Activated CD8-positive, alpha-beta memory T cell treated with anti-CD3 and anti-CD28 coated beads for 36 hours (primary cell): Measurements from ENCODE around the gene ABCC1. TPM values are rescaled to one million over a fixed set of nuclear protein-coding genes. Genes with fewer than 3 reads are reported as not detected.

ENCODE experiments used
- CTCF ChIA-PET: fragments of 350-600 bp; sonication (Branson Sonifier 250); formaldehyde crosslinking; loops from one replicate; lab custom pipeline; 2021; ENCODE audit warnings: antibody characterized with exemption; lab: Charles Lee
- POLR2A ChIA-PET: fragments of 350-600 bp; sonication (Branson Sonifier 250); formaldehyde crosslinking; loops from one replicate; lab custom pipeline; 2021; ENCODE audit warnings: antibody characterized with exemption; lab: Charles Lee
- total RNA-seq, 2 experiments: library from RNA; stranded (reverse); gene quantifications; one replicate each; pipeline ENCODE4 v1.2.3, GENCODE V29; 2021

The ABCC1 gene
- total RNA-seq, 2 experiments from 2014 or later = 70.6 to 73.5 TPM

DNA sequence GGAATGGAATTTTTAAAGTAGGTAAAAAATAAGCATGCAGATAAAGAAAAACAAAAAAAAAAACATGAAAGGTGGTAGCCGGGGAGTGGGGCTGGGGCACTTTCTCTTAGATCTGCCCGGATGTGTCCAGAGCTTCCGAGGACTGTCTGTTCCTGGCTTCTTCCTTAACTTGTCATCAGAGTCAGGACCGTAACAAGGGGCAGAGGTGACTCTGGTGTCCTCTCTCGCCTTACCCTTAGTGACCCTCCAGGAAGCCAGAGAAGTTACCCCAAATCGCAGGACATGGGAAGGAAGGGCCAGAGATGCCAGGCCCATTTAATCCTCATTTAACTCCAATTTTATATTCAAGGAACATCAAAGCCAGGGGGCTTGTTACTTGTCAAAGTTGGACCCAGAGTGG, 158.4 kb downstream of the ABCC1 start:
- POLR2A ChIA-PET = no interaction called here
- CTCF ChIA-PET = interaction anchor here (0.7 to 1.4 kb wide), 3 partner anchors 11 to 164 kb away, joined by 3 read pairs; no protein-coding TSS in a partner anchor

DNA sequence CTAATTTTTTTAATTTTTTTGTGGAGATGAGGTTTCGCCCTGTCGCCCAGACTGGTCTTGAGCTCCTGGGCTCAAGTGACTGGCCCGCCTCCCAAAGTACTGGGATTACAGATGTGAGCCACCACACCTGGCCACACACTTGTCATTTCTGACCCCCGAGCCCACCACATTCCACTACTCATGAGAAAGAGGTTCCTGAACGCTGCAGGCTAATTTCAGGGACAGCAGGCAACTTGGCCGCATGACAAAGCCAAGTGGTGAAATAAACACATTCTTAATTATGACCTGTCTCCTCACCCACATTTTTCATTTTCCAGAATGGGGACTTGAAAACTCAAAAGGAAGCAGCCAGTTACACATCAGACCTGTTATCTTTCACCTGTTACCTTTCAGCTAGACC, 159.3 kb downstream of the ABCC1 start:
- CTCF ChIA-PET = interaction anchor here (0.7 to 1.4 kb wide), 4 partner anchors 10 to 372 kb away, joined by 3 read pairs; no protein-coding TSS in a partner anchor
- POLR2A ChIA-PET = no interaction called here

DNA sequence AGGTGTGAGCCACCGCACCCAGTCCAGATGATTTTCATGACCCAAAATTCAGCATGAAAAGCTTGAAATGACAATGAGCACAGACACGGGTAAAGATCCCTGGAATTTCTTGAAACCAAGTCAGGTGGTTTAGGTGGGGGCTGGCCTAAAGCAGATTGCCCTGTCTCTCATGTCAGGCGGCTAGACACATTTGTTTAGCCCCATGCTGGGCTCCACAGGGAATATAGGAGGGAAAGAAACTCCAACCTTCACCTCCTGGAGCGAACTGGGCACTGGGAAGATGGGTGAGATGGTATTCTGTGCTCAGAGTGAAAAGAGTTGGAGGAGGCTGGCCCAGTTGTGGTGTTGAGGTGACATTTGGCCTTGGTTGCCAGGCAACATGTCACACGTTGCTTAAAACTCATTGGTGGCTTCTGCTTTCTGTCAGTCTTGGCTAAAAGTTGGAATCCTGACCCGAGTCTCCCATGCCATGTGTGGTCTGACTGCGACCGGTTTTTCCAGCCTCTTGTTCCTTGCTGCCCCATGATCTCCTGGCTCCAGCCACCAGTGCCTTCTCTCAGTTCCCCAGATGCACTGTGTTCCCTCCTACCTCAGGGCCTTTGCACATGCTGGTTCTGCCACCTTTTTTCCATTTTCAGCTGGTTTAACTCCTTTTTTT, 160.2 kb downstream of the ABCC1 start:
- ChIA-PET POLR2A (no interaction called here), CTCF (interaction anchor here (0.7 kb wide), 1 partner anchor 145 kb away, joined by 3 read pairs; no protein-coding TSS in a partner anchor)

DNA sequence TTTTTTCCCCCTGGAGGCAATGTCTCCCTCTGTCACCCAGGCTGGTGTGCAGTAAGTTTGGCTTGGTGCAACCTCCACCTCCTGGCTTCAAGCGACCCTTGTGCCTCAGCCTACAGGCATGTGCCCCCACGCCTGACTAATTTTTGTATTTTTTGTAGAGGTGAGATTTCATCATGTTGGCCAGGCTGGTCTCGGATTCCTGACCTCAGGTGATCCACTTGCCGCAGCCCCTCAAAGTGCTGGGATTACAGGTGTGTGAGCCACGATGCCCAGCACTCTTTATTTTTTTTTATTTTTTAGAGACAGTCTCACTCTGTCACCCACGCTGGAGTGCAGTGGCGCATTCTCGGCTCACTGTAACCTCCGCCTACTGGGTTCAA, 160.7 kb downstream of the ABCC1 start:
- CTCF ChIA-PET = no interaction called here

GRCh38 chr16:16111639-16112038, 162.2 kb downstream of the ABCC1 start:
- POLR2A ChIA-PET = no interaction called here

More for the DNA sequence above, 160.7 kb downstream of the ABCC1 start:
- POLR2A ChIA-PET = no interaction called here

DNA sequence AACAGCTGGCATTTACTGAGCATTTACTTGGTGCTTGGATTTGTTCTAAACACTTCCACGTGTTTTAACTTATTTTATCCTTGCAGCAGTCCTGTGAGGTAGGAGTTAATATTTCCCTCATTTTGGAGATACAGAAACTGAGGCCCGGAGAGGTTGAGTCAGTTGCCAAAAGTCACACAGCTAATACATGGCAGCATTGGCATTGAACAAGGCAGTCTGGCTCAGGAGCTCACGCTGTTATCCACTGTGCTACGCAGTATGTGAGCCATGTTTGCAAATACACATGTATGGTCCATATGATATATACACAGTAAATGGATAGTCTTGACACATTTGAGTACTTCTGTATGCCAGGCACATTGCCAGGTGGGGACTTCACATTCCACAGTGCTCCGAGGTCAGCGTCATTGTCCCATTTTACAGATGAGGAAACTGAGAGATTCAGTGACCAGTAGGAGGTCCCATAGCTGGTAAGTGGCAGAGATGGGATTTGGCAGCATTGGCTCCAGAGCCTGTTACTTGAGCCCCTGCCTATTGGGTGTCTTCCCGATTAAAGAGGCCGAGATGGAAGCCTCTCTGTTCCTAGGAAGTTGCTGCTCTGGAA, 163.1 kb downstream of the ABCC1 start:
- POLR2A ChIA-PET = interaction anchor here (0.7 kb wide), 1 partner anchor 247 kb away, joined by 3 read pairs; no protein-coding TSS in a partner anchor
- CTCF ChIA-PET = no interaction called here

More at GRCh38 chr16:16111639-16112038, 162.2 kb downstream of the ABCC1 start:
- CTCF ChIA-PET = no interaction called here

- ChIA-PET CTCF (no interaction called here), POLR2A (no interaction called here)
These were observed 163.7 kb downstream of the ABCC1 start for GRCh38 chr16:16113076-16113475.

DNA sequence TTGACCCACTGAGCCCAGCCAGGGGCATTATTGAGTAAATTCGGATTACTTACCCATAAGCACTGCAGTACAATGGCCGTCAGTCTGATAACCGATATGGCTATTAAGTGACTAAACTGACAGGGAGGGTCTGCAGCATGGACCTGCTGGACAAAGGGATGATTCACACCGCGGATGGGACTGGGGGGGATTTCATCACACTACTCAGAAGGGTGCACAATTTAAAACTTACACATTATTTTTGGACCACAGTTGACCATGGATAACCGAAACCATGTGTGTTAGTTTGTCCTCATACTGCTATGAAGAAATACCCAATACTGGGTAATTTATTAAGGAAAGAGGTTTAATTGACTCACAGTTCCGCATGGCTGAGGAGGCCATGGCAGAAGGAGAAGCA, 167.4 kb downstream of the ABCC1 start:
- CTCF ChIA-PET = no interaction called here
- POLR2A ChIA-PET = no interaction called here

- CTCF ChIA-PET = interaction anchor here (0.6 kb wide), 1 partner anchor 10 kb away, joined by 3 read pairs; no protein-coding TSS in a partner anchor
- POLR2A ChIA-PET = interaction anchor here (0.5 kb wide), 1 partner anchor 120 kb away, joined by 4 read pairs; no protein-coding TSS in a partner anchor
These were observed 168.9 kb downstream of the ABCC1 start for GRCh38 chr16:16118337-16118736.

DNA sequence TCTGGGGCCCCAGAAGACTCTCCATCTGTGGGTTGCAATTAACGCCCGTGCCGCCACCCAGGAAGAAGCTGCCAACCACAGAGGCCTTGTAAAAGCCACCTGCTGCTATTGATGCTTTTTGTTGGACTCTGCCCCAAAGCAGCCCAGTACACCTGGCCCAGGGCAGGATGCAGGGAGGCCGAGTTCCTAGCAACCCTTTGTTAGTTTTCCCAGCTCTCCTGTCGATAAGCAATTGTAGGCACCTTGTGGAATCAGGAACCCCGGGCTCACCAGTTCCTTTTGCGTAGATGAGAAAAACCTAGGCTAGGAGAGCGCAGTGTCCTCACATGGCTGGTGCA, 170.6 kb downstream of the ABCC1 start:
- CTCF ChIA-PET = no interaction called here

DNA sequence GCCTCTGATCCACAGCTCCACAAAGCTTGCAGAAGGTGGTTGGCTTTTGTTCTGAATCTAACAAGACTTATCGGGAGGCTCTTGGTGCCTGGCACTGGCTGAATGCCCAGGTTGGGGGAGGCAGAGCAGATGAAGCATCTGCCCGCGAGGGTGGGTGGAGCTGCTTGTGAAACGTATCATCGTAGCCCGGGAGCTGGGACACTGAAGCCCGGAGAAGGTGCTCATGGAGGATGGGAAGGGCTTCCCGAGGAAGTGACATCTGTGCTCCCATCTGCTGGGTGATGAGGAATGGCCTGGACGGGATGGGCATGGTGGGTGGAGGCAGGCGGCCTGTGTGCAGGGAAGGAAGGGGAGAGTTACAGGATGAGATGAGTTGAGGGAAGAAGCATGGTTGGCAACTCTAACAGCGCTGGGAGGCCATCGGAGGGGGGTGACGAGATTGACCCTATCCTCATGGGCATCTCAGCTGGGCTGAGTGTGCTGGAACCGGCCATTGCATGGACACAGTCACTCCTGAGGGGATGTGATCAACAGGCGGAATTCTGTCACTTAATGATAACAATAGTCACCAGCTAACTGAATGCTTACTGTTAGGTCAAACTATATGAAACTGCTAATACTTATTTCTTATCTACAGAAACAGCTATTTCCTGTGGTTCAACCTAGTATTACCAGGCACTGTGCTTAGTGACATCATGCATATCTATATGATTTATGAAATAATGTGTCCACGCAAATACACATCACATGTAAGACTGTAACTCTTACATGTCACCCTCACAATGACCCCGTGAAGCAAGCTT, 171.2 kb downstream of the ABCC1 start:
- CTCF ChIA-PET = interaction anchor here (0.6 kb wide), 1 partner anchor 84 kb away, joined by 3 read pairs; no protein-coding TSS in a partner anchor
- POLR2A ChIA-PET = no interaction called here

More for the DNA sequence above, 170.6 kb downstream of the ABCC1 start:
- POLR2A ChIA-PET = no interaction called here

- POLR2A ChIA-PET = no interaction called here
- CTCF ChIA-PET = interaction anchor here (0.6 kb wide), 1 partner anchor 84 kb away, joined by 3 read pairs; no protein-coding TSS in a partner anchor
These were observed 171.8 kb downstream of the ABCC1 start for GRCh38 chr16:16121185-16121727.

DNA sequence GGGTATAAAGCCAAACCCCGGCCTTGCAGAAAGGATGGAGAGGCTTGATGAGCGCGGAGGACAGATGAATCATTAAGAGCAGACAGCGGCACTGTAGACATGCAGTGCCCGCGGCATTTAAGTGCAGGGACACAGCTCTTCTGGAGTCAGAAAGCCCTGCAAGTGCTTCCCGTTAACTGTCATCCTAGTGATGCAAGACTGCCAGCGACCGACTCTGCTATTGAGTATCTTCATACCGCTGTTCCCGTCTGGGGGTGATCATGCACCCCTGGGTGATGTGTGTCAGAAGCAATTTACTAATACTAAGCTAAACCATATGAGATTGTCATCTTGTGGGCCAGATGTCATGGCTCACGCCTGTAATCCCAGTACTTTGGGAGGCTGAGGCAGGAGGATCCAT, 172.8 kb downstream of the ABCC1 start:
- CTCF ChIA-PET = no interaction called here
- POLR2A ChIA-PET = no interaction called here

DNA sequence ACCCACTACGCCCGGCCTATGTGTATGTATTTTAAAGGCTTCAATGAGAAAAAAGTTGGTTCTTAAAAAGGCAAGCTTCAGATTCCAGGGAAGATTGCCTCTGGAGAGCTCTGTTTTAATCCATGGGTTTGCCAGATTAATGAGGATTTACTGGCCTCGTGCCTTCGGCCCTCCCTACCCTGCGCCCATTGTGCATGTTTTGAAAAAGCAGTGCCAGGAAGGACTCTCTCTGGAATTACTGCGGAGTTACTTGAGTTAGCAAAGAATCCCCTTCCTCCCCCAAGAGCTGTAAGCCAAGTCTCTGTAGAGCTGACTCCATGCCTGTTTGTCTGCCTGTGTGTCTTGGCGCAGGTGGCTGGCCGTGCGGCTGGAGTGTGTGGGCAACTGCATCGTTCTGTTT, 175.0 kb downstream of the ABCC1 start:
- POLR2A ChIA-PET = no interaction called here
- CTCF ChIA-PET = interaction anchor here (0.6 kb wide), 2 partner anchors 30 to 341 kb away, joined by 3 read pairs; no protein-coding TSS in a partner anchor

DNA sequence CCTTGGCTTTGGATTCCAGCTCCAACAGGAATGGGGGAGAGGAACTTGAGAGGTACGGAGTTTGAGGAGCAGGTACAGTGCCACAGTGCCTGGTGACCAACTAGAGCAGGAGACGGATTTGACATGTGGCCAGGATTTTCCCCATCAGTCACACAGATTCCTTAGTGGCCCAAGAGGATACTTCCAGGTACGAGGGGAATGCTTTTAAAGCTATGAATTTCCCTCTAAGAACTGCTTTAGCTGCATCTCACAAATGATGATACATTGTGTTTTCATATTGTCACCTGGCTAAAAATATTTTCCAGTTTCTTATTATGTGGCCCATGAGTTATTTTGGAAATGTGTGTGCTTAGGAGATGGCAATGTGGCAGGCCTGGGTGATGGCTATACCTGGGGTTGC, 175.6 kb downstream of the ABCC1 start:
- ChIA-PET CTCF (interaction anchor here (0.6 kb wide), 2 partner anchors 30 to 342 kb away, joined by 3 read pairs; no protein-coding TSS in a partner anchor), POLR2A (no interaction called here)

- CTCF ChIA-PET = no interaction called here
- POLR2A ChIA-PET = no interaction called here
These were observed 177.5 kb downstream of the ABCC1 start for GRCh38 chr16:16126896-16127295.

GRCh38 chr16:16127469-16128116, 178.2 kb downstream of the ABCC1 start:
- ChIA-PET CTCF (interaction anchor here (0.7 to 1.5 kb wide), 9 partner anchors 76 to 1413 kb away, joined by 3 to 5 read pairs (median 3); no protein-coding TSS in a partner anchor), POLR2A (no interaction called here)

DNA sequence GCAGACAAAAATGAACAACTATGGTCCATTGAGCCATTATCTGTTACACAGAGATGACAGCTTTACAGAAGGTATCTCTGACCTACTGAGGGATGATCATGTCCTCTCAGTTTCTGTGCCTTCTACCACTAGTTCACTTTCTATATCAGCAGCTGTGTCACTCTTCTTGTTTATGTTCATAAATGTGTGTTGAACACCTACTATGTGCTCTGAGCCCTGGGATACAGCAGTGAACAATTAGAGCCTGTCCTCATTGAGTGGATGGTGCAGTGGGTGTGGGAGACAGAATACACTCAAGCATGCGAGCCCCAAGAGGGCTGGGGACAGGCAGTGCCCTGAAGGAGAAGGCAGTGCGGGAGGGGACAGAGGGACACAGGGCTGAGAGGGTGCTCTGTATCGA, 181.8 kb downstream of the ABCC1 start:
- ChIA-PET POLR2A (no interaction called here), CTCF (no interaction called here)

- CTCF ChIA-PET = interaction anchor here (0.6 kb wide), 1 partner anchor 11 kb away, joined by 5 read pairs; no protein-coding TSS in a partner anchor
These were observed 182.2 kb downstream of the ABCC1 start for GRCh38 chr16:16131659-16132058.

More at GRCh38 chr16:16131659-16132058, 182.2 kb downstream of the ABCC1 start:
- POLR2A ChIA-PET = no interaction called here
